ENCODE data around the gene ATXN10.

Gene ATXN10

DNA sequence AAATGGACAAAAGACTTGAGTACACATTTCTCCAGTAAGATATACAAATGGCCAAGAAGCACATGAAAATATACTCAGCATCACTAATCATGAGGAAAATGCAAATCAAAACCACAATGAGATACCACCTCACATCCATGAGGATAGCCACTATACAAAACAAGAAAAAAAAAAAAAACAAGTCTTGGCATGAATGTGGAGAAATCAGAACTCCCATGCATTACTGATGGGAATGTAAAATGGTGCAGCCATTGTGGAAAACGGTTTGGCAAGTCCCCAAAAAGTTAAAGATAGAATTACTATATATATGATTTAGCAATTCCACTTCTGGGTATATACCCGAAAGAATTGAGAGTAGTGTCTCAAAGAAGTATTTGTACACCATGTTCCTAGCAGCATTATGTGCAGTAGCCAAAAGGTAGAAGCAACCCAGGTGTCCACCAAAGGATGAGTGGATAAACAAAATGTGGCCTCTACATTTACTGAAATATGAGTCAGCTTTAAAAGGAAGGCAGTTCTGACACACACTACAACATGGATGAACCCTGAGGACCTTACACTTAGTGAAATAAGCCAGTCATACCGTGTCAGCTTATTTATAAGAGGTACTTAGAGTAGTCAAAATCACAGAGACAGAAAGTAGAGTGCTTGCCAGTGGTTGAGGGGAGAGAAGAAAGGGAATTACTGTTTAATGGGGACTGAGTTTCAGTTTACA lies 159.1 kb downstream of the ATXN10 start:
- H3K4me3 ChIP-seq (ENCODE audit: low read depth, low read length) = no peak overlapping the region
- peak; percentile 71 for DNase-seq (ENCODE audit: low read depth)
- TF ChIP-seq, protein P1, sequence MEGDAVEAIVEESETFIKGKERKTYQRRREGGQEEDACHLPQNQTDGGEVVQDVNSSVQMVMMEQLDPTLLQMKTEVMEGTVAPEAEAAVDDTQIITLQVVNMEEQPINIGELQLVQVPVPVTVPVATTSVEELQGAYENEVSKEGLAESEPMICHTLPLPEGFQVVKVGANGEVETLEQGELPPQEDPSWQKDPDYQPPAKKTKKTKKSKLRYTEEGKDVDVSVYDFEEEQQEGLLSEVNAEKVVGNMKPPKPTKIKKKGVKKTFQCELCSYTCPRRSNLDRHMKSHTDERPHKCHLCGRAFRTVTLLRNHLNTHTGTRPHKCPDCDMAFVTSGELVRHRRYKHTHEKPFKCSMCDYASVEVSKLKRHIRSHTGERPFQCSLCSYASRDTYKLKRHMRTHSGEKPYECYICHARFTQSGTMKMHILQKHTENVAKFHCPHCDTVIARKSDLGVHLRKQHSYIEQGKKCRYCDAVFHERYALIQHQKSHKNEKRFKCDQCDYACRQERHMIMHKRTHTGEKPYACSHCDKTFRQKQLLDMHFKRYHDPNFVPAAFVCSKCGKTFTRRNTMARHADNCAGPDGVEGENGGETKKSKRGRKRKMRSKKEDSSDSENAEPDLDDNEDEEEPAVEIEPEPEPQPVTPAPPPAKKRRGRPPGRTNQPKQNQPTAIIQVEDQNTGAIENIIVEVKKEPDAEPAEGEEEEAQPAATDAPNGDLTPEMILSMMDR (conservative IDR thresholded peaks at IDR 0.05; ENCODE audit: low read depth, low read length) = no peak

DNA sequence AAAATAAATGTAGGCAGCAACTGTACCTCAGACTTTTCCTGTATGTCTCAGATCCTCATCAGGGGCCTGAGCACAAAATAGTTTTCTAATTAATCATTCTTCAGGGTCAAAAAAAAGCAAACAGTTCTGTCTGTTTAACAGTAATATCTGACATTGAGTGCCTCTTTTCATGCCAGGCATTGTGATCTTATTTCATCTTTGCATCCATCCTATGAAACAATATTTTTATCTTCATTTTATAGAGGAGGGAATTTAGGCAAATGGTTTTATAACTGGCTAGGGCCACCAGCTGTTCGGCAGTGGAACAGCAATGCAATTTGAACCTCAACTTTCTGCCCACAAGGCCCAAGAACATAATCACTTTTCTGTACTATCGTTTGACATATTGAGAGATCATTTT lies 159.8 kb downstream of the ATXN10 start:
- no peak overlapping the region for H3K4me3 ChIP-seq (ENCODE audit: low read depth, low read length)
- TF ChIP-seq, protein P1 (conservative IDR thresholded peaks at IDR 0.05; ENCODE audit: low read depth, low read length) = peak; percentile 85
- peak; percentile 66 for DNase-seq (ENCODE audit: low read depth)

DNA sequence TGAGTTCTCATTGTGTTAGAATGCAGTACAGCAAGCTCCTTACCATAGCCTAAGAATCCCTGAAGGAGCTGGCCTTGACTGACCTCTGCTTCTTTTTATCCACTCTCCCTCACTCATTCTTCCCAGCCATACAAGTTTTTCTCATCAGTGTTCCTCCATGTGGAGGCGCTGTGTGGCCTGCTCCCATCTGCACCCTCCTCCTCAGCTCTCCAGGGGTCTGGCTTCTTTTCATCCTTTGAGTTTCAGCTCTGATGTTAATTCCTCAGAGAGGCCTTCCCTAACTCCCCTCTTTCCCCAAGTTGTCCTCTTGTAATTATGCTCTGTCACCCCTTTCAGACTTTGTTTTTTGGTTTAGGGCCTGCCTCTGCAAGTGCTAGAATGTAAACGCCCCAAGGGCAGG lies 160.5 kb downstream of the ATXN10 start:
- TF ChIP-seq, protein P1 (conservative IDR thresholded peaks at IDR 0.05; ENCODE audit: low read depth, low read length) = peak; percentile 48
- no peak overlapping the region for H3K4me3 ChIP-seq (ENCODE audit: low read depth, low read length)
- no peak for DNase-seq (ENCODE audit: low read depth)

DNA sequence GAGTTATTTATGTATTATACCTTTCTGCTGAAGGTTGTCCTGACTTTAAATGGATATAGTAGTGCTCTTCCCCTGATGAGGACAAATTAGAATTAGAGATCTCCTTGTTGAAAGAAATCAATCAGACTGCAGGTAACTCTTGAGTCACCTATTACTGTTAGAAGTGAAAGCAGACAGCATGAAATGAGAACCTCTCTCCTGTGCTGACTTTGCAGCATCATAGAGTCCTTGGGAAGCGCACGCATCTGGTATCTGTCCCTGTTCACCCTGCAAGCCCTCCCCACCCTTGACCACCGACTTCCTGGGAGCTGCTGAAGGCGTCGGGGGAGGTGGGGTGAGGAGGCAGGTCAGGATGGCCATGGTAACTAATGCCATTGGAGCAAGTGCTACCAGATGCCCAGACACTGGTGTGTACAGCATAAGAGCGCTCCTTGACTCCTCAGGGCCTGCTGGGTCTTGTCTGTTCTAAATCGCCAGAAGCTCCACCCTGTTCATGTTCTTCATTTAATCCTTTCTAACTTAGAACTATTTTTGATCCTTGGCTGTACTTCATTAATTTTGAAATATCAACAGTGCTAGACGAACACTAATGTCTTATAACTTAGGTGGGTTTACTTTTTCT lies 161.4 kb downstream of the ATXN10 start:
- TF ChIP-seq, protein P1 (conservative IDR thresholded peaks at IDR 0.05; ENCODE audit: low read depth, low read length) = no peak
- no peak for DNase-seq (ENCODE audit: low read depth)
- H3K4me3 ChIP-seq (ENCODE audit: low read depth, low read length) = no peak overlapping the region

DNA sequence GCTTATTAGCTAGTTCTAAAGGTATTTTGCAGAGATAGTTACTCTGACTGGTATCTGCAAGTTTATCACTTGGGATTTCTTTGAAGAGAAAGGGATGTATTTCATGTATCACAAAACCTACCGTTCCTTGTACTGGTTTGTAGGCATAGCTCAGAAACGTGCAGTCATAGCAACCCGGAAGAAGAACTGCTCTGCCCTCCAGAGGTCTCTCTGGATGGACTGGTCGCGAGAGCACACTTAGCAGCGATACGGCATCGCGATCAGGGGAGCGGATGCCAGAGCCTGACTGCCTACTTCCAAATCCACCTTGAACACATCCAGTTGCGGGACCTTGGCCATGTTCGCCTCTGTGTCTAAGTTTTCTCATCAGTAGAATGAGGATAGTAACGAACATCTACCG lies 162.0 kb downstream of the ATXN10 start:
- DNase-seq (ENCODE audit: low read depth) = no peak
- TF ChIP-seq, protein P1 (conservative IDR thresholded peaks at IDR 0.05; ENCODE audit: low read depth, low read length) = no peak
- no peak overlapping the region for H3K4me3 ChIP-seq (ENCODE audit: low read depth, low read length)

DNA sequence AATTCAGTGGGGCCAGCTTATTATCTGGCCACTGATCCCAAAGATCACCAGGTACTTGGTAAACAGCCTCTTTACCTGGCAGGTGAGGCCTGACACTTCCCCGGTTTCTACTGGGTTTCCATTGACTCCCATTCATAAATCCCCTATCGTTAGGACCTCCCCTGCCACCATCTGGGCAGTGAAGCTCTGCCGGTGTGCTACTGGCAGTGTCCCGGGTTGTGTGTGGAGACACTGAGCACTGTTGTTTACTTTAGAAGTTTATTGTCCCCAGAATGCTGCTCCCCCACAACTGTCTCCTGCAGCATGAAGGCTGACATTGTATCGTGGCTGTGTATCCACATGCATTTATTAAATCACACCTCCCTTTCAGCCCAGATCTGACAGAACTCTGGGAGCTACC lies 162.6 kb downstream of the ATXN10 start:
- H3K4me3 ChIP-seq (ENCODE audit: low read depth, low read length) = no peak overlapping the region
- TF ChIP-seq, protein P1 (conservative IDR thresholded peaks at IDR 0.05; ENCODE audit: low read depth, low read length) = no peak
- DNase-seq (ENCODE audit: low read depth) = no peak

DNA sequence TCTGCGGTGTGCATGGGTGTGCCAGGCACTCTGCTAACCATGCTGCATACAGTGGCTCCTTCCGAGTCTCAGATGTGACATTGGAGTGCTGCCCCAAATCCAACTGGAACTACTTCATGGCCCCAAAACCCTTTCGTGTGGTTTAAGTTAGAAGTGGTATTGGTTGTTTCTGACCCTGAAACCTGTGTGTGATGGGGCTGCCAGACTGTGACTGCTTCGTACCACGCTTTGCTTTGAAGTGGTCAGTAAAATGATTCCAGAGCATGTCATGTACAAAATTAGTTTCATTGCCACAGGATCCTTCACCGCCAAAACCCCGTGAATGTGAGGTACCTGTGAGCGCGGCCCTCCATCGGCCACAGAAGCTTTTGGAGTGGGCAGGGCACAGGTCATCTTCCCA lies 163.2 kb downstream of the ATXN10 start:
- TF ChIP-seq, protein P1 (conservative IDR thresholded peaks at IDR 0.05; ENCODE audit: low read depth, low read length) = no peak
- no peak for DNase-seq (ENCODE audit: low read depth)
- no peak overlapping the region for H3K4me3 ChIP-seq (ENCODE audit: low read depth, low read length)
